Mesendoderm (in vitro differentiated cells): Measurements from ENCODE around the gene CRADD.

Source experiments
- DNase-seq: peaks from one replicate; pipeline ENCODE4 v3.0.0; 2013
- H2AK5ac ChIP-seq: 2 replicates; pipeline ENCODE4 v1.6.1; 2013; ENCODE audit warnings: low read length, inconsistent platforms
- H2BK120ac ChIP-seq: 2 replicates; pipeline ENCODE4 v1.6.1; 2013; ENCODE audit warnings: low read depth, mild to moderate bottlenecking, low read length, moderate library complexity, mixed read lengths
- H2BK15ac ChIP-seq: replicated peaks from 2 replicates; pipeline ENCODE4 v1.6.1; 2013; ENCODE audit warnings: low read depth, mild to moderate bottlenecking, moderate library complexity
- H2BK5ac ChIP-seq: 2 replicates; pipeline ENCODE4 v1.6.1; 2013; ENCODE audit warnings: low read length, inconsistent platforms
- H3K18ac ChIP-seq: 2 replicates; pipeline ENCODE4 v1.6.1; 2013; ENCODE audit warnings: mild to moderate bottlenecking, low read length, mixed read lengths
- H3K23ac ChIP-seq: one replicate; pipeline ENCODE4 v1.6.1; 2013; ENCODE audit warnings: low read length
- H3K27ac ChIP-seq: 2 replicates; pipeline ENCODE4 v1.5.1; 2013; ENCODE audit warnings: low read depth, mild to moderate bottlenecking, inconsistent platforms, low read length, moderate library complexity
- H3K27me3 ChIP-seq: 2 replicates; pipeline ENCODE4 v1.6.1; 2013; ENCODE audit warnings: low read length, control low read depth, mild to moderate bottlenecking, inconsistent platforms; ENCODE audit not compliant: insufficient read depth, poor library complexity
- H3K36me3 ChIP-seq: 2 replicates; pipeline ENCODE4 v1.6.1; 2013; ENCODE audit warnings: low read length, inconsistent platforms; ENCODE audit not compliant: control insufficient read depth, insufficient read depth
- H3K4ac ChIP-seq: one replicate; pipeline ENCODE4 v1.6.1; 2013; ENCODE audit warnings: low read depth, mild to moderate bottlenecking, low read length, moderate library complexity
- H3K4me1 ChIP-seq: 2 replicates; pipeline ENCODE4 v1.6.1; 2013; ENCODE audit warnings: low read depth, low read length, inconsistent platforms; ENCODE audit not compliant: control insufficient read depth
- H3K4me2 ChIP-seq: 2 replicates; pipeline ENCODE4 v1.6.1; 2013; ENCODE audit warnings: low read length
- H3K4me3 ChIP-seq: 2 replicates; pipeline ENCODE4 v1.5.1; 2013; ENCODE audit warnings: mild to moderate bottlenecking, low read length
- H3K56ac ChIP-seq: one replicate; pipeline ENCODE4 v1.6.1; 2013; ENCODE audit warnings: low read length
- H3K79me1 ChIP-seq: 2 replicates; pipeline ENCODE4 v1.6.1; 2013; ENCODE audit warnings: low read length, inconsistent platforms
- H3K79me2 ChIP-seq: 2 replicates; pipeline ENCODE4 v1.6.1; 2013; ENCODE audit warnings: mild to moderate bottlenecking, low read length; ENCODE audit not compliant: control insufficient read depth, insufficient read depth
- H3K9ac ChIP-seq: 2 replicates; pipeline ENCODE4 v1.6.1; 2013; ENCODE audit warnings: low read length, inconsistent platforms
- H4K5ac ChIP-seq: one replicate; pipeline ENCODE4 v1.6.1; 2013; ENCODE audit warnings: low read length
- H4K8ac ChIP-seq: one replicate; pipeline ENCODE4 v1.6.1; 2013; ENCODE audit warnings: low read depth, mild to moderate bottlenecking, control low read depth, low read length, moderate library complexity
- WGBS: extraction: QIAGEN DNeasy Blood & Tissue Kit; methylation state at CpG from one replicate; pipeline ENCODE4 v1.1.7; 2013; ENCODE audit warnings: low lambda C conversion rate, missing lambda C conversion rate; ENCODE audit not compliant: insufficient coverage; ENCODE audit errors: extremely low coverage; 5-methylcytosine and 5-hydroxymethylcytosine counted together

CRADD gene

GRCh38 chr12:93713060-93713459 lies 35.9 kb downstream of the CRADD start:
- Histone ChIP-seq H3K79me1 (no peaks in the 10 kb centered on the region), H3K9ac (no peak overlapping the region), H3K4me1 (no peaks in the 10 kb centered on the region), H3K4ac (no peak overlapping the region), H2BK5ac (no peak overlapping the region), H2BK15ac (no peak overlapping the region), H3K23ac (no peak overlapping the region), H3K36me3 (no peaks in the 10 kb centered on the region), H3K27ac (no peak overlapping the region), H3K18ac (no peak overlapping the region), H4K8ac (no peak overlapping the region), H3K56ac (no peak overlapping the region), H3K79me2 (no peaks in the 10 kb centered on the region), H3K27me3 (no peaks in the 10 kb centered on the region), H2BK120ac (no peak overlapping the region), H3K4me2 (no peak overlapping the region), H3K4me3 (no peak overlapping the region), H4K5ac (no peak overlapping the region), H2AK5ac (no peak overlapping the region)
- WGBS, result no CpG with 5 or more reads among the region's 5 CpGs
- DNase-seq, result no peak

GRCh38 chr12:93713800-93714199 lies 36.6 kb downstream of the CRADD start:
- no peak overlapping the region for H2BK120ac ChIP-seq
- no peaks in the 10 kb centered on the region for H3K79me1 ChIP-seq
- WGBS, result no CpG with 5 or more reads among the region's 4 CpGs
- H3K4me1 ChIP-seq, result no peaks in the 10 kb centered on the region
- no peak overlapping the region for H3K18ac ChIP-seq
- H4K5ac ChIP-seq, result no peak overlapping the region
- no peak overlapping the region for H3K56ac ChIP-seq
- H4K8ac ChIP-seq, result no peak overlapping the region
- H3K27ac ChIP-seq, result no peak overlapping the region
- H3K9ac ChIP-seq, result no peak overlapping the region
- H2BK15ac ChIP-seq, result no peak overlapping the region
- H2BK5ac ChIP-seq, result no peak overlapping the region
- no peaks in the 10 kb centered on the region for H3K79me2 ChIP-seq
- H3K27me3 ChIP-seq, result no peaks in the 10 kb centered on the region
- no peaks in the 10 kb centered on the region for H3K36me3 ChIP-seq
- no peak overlapping the region for H3K4me2 ChIP-seq
- H3K23ac ChIP-seq, result no peak overlapping the region
- no peak overlapping the region for H2AK5ac ChIP-seq
- DNase-seq, result no peak
- no peak overlapping the region for H3K4me3 ChIP-seq
- no peak overlapping the region for H3K4ac ChIP-seq

DNA sequence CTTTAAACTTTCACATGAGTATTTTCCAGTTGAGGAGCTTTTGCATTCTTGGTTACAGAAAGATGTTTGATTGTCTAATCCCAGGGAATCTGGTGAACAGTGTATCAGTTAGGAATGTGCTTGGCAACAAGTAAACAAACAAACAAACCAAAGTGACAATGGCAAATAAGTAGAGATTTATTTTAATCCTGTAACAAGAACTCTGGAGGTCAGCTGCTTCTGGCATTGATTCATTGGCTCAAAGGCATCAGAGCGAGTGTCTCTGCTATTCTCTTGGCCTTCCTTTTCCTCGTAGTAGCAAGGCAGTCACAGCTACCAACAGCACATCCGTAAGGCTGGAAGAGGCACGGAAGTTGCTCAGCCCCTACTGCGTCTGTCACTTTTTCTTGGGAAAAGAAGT lies 37.2 kb downstream of the CRADD start:
- H3K79me2 ChIP-seq, result no peaks in the 10 kb centered on the region
- H2BK15ac ChIP-seq, result no peak overlapping the region
- H4K5ac ChIP-seq, result no peak overlapping the region
- no peak overlapping the region for H3K18ac ChIP-seq
- H3K79me1 ChIP-seq, result no peaks in the 10 kb centered on the region
- peak overlapping the region; percentile 47 for H3K56ac ChIP-seq
- no peaks in the 10 kb centered on the region for H3K27me3 ChIP-seq
- H3K4ac ChIP-seq, result no peak overlapping the region
- H3K23ac ChIP-seq, result no peak overlapping the region
- WGBS, result no CpG with 5 or more reads among the region's 5 CpGs
- DNase-seq, result peak; percentile 44
- no peak overlapping the region for H2AK5ac ChIP-seq
- no peaks in the 10 kb centered on the region for H3K4me1 ChIP-seq
- no peak overlapping the region for H4K8ac ChIP-seq
- H3K36me3 ChIP-seq, result no peaks in the 10 kb centered on the region
- no peak overlapping the region for H3K9ac ChIP-seq
- H3K4me3 ChIP-seq, result no peak overlapping the region
- no peak overlapping the region for H2BK5ac ChIP-seq
- H3K27ac ChIP-seq, result no peak overlapping the region
- no peak overlapping the region for H2BK120ac ChIP-seq
- H3K4me2 ChIP-seq, result no peak overlapping the region

DNA sequence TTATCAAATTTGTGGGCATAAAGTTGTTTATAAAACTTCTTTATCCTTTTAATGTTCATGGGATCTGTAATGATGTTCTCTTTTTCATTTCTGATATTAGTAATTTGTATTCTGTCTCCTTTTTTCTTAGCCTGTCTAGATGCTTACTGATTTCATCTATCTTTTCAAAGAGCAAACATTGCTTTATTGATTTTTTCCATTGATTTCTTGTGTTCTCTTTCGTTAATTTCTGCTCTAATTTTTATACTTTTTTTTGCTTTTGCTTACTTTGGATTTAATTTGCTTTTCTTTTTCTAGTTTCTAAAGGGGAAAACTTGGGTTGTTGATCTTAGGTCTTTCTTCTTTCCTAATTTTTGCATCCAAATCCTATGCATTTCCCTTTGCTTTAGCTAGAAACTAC lies 42.5 kb downstream of the CRADD start:
- H4K8ac ChIP-seq, result no peak overlapping the region
- no peaks in the 10 kb centered on the region for H3K27me3 ChIP-seq
- H3K79me1 ChIP-seq, result no peaks in the 10 kb centered on the region
- no peak overlapping the region for H4K5ac ChIP-seq
- H3K36me3 ChIP-seq, result no peaks in the 10 kb centered on the region
- no peak overlapping the region for H2AK5ac ChIP-seq
- H3K9ac ChIP-seq, result no peak overlapping the region
- WGBS, result no CpG with 5 or more reads among the region's 1 CpG
- H3K4ac ChIP-seq, result no peak overlapping the region
- no peak overlapping the region for H2BK15ac ChIP-seq
- H3K4me3 ChIP-seq, result no peak overlapping the region
- no peak overlapping the region for H3K4me2 ChIP-seq
- H2BK5ac ChIP-seq, result no peak overlapping the region
- H3K79me2 ChIP-seq, result no peaks in the 10 kb centered on the region
- no peak overlapping the region for H3K56ac ChIP-seq
- no peak for DNase-seq
- no peak overlapping the region for H3K27ac ChIP-seq
- H3K4me1 ChIP-seq, result no peaks in the 10 kb centered on the region
- H3K18ac ChIP-seq, result no peak overlapping the region
- H3K23ac ChIP-seq, result no peak overlapping the region
- no peak overlapping the region for H2BK120ac ChIP-seq

- Histone ChIP-seq H2BK120ac (no peak overlapping the region), H3K18ac (no peak overlapping the region), H3K36me3 (no peaks in the 10 kb centered on the region), H3K4ac (no peak overlapping the region), H3K4me3 (no peak overlapping the region), H3K4me2 (no peak overlapping the region), H3K27ac (no peak overlapping the region), H2BK5ac (no peak overlapping the region), H3K4me1 (no peaks in the 10 kb centered on the region), H3K79me1 (no peaks in the 10 kb centered on the region), H3K79me2 (no peaks in the 10 kb centered on the region), H3K23ac (no peak overlapping the region), H3K9ac (no peak overlapping the region), H3K56ac (no peak overlapping the region), H4K8ac (no peak overlapping the region), H2BK15ac (no peak overlapping the region), H2AK5ac (no peak overlapping the region), H3K27me3 (no peaks in the 10 kb centered on the region), H4K5ac (no peak overlapping the region)
- DNase-seq, result no peak
- WGBS, result no CpG with 5 or more reads among the region's 2 CpGs
Measured at GRCh38 chr12:93720559-93720958, 43.4 kb downstream of the CRADD start.

DNA sequence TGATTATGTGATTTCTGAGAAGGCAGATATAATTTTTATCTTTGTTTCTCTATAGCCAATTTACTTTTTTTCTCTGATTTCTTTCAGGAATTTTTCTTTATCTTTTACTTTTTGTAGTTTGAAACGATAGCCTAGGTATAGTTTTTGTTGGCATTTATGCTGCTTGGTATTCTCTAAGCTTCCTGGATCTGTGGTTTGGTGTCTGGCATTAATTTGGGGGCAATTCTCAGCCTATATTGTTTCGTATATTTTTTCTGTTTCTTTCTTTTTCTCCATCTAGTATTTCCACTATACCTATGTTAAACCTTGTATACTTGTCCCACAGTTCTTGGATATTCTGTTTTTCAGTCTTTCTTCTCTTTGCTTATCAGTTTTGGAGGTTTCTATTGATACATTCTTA lies 45.0 kb downstream of the CRADD start:
- H4K8ac ChIP-seq, result no peak overlapping the region
- no peak overlapping the region for H2AK5ac ChIP-seq
- no peak overlapping the region for H3K18ac ChIP-seq
- H3K4ac ChIP-seq, result no peak overlapping the region
- H3K36me3 ChIP-seq, result no peaks in the 10 kb centered on the region
- DNase-seq, result no peak
- no peak overlapping the region for H2BK15ac ChIP-seq
- no peak overlapping the region for H3K23ac ChIP-seq
- no peak overlapping the region for H3K56ac ChIP-seq
- WGBS, result no CpG with 5 or more reads among the region's 2 CpGs
- H2BK5ac ChIP-seq, result no peak overlapping the region
- H3K27ac ChIP-seq, result no peak overlapping the region
- H3K79me1 ChIP-seq, result no peaks in the 10 kb centered on the region
- H3K9ac ChIP-seq, result no peak overlapping the region
- H3K4me3 ChIP-seq, result no peak overlapping the region
- H3K4me2 ChIP-seq, result no peak overlapping the region
- no peaks in the 10 kb centered on the region for H3K4me1 ChIP-seq
- no peak overlapping the region for H4K5ac ChIP-seq
- no peaks in the 10 kb centered on the region for H3K27me3 ChIP-seq
- H2BK120ac ChIP-seq, result no peak overlapping the region
- H3K79me2 ChIP-seq, result no peaks in the 10 kb centered on the region
